BE2C (cell line): ENCODE measurements around the gene NTSR2.
A peak's percentile ranks its signal among the peaks of the same experiment; 100 is the strongest.

Experiments used
- DNase-seq: peaks from one replicate; pipeline ENCODE4 v3.0.0-alpha.2; 2020
- H3K27me3 ChIP-seq: fragments of 250-450 bp; sonication (Bioruptor Pico); 2 replicates; pipeline ENCODE4 v1.5.1; 2020; ENCODE audit warnings: mild to moderate bottlenecking
- H3K36me3 ChIP-seq: fragments of 250-450 bp; sonication (Bioruptor Pico); 2 replicates; pipeline ENCODE4 v1.5.1; 2020; ENCODE audit warnings: mild to moderate bottlenecking
- H3K4me1 ChIP-seq: fragments of 250-450 bp; sonication (Bioruptor Pico); 2 replicates; pipeline ENCODE4 v1.5.1; 2020
- H3K4me3 ChIP-seq: 2 replicates; pipeline ENCODE4 v1.5.1; 2011; ENCODE audit warnings: low read depth, low read length
- H3K9me3 ChIP-seq: fragments of 250-450 bp; sonication (Bioruptor Pico); 2 replicates; pipeline ENCODE4 v1.5.1; 2020
- TF ChIP-seq, protein P1 (sequence below): IDR thresholded peaks from 2 replicates; pipeline ENCODE4 v1.5.1; 2012; ENCODE audit warnings: mild to moderate bottlenecking, low read depth, low read length

NTSR2 gene

DNA sequence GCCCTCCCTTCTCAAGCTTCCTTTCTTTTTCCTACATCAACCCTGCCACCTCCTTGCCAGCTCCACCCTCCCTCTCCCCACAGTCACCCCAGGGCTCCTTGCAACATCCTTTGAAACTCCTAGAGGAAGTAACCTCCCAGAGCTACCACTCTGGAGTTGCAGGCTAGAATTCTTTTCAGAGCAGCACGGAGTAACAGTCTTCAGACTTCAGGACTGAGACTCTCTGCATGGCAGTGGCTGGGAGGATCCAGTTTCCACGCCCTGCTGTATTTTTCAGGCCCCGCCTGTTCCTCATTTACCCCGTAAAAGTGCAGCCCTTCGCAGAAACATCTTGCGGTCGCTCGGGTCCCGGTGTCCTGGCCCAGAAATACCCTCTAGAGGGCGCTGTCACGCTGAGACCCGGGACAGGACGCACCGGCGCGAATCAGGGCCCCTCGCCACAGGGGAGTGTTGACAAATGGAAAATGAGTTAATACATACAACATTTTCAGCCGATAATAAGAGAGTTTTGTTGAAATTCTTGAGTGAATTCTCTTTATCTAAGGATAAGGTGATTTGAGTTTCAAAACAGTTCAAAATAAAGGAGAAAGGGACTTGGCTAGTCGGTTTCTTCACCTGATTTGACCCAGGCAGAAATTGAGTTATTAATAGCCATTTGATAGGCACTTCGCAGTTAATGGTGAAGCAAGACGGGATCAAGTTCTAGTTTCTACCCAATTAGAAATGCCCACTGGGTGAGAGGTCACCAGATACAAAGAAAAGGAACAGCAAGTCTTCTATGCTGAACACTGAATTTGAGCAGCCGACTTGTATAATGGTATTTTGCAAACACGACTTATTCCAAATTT is 18.5 kb upstream of the NTSR2 start:
- H3K27me3 ChIP-seq: no peaks in the 10 kb centered on the region
- peak overlapping the region; percentile 16; the same call in 1 of the 2 replicates for H3K4me3 ChIP-seq
- H3K36me3 ChIP-seq: no peaks in the 10 kb centered on the region
- TF ChIP-seq, protein P1, sequence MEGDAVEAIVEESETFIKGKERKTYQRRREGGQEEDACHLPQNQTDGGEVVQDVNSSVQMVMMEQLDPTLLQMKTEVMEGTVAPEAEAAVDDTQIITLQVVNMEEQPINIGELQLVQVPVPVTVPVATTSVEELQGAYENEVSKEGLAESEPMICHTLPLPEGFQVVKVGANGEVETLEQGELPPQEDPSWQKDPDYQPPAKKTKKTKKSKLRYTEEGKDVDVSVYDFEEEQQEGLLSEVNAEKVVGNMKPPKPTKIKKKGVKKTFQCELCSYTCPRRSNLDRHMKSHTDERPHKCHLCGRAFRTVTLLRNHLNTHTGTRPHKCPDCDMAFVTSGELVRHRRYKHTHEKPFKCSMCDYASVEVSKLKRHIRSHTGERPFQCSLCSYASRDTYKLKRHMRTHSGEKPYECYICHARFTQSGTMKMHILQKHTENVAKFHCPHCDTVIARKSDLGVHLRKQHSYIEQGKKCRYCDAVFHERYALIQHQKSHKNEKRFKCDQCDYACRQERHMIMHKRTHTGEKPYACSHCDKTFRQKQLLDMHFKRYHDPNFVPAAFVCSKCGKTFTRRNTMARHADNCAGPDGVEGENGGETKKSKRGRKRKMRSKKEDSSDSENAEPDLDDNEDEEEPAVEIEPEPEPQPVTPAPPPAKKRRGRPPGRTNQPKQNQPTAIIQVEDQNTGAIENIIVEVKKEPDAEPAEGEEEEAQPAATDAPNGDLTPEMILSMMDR: peak; percentile 90
- DNase-seq: peak; percentile 90
- H3K4me1 ChIP-seq: peaks cover 11% of the 10 kb centered on the region
- H3K9me3 ChIP-seq: no peaks in the 10 kb centered on the region

DNA sequence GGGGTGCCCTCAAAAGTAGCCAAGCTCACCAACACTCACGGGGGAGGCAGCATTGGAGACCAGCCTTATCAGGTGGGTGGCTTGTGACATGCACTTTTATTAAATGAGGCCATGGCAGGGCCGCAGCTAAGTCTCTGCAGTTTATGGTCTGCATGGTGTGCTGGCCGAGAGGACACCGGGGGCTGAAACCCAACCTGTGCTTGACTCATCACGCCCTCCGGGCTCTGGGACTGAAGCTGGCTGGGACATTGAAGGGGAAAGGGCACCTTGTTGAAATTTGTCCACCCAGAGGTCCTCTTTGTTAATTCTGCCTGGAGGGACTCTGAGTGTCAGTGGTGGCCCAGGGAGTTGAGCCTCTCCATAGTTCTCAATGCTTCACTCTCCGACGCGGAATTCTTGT is 17.7 kb upstream of the NTSR2 start:
- peaks cover 5% of the 10 kb centered on the region for H3K4me1 ChIP-seq
- TF ChIP-seq, protein P1: no peak

DNA sequence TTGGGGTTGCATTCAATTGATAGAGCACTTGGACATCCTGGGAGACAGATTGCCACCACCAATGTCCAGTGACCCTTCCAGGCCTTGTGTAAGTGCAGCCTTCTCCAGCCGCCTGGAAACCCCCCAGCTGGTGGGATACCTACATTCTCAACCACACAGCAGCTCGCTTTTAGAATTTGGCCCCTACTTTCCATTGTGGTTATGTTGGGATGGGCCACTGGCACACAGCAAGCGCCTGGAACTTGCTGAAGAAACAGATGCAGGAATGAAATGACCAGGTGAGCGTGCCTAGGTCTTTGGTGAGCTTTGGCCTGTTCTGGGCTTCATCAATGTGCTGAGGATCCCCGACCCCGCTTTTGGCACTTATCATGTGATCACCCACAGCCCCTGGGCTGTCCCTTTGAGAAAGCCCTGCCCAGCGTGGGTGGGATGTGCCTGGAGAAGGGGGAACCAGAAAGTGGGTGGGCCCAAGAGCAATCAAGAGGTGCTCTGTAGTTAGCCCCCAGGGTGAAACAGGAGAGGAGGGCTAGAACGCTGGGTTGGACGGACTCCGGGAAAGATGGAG is 16.0 kb upstream of the NTSR2 start:
- TF ChIP-seq, protein P1: no peak
- DNase-seq: no peak
- Histone ChIP-seq H3K36me3 (no peaks in the 10 kb centered on the region), H3K27me3 (no peaks in the 10 kb centered on the region), H3K4me3 (no peak overlapping the region), H3K9me3 (no peaks in the 10 kb centered on the region), H3K4me1 (peaks cover 3% of the 10 kb centered on the region; the same call in 1 of the 2 replicates)

More for the DNA sequence above, 17.7 kb upstream of the NTSR2 start:
- DNase-seq: no peak
- no peak overlapping the region for H3K4me3 ChIP-seq
- H3K36me3 ChIP-seq: no peaks in the 10 kb centered on the region
- no peaks in the 10 kb centered on the region for H3K9me3 ChIP-seq
- H3K27me3 ChIP-seq: no peaks in the 10 kb centered on the region

DNA sequence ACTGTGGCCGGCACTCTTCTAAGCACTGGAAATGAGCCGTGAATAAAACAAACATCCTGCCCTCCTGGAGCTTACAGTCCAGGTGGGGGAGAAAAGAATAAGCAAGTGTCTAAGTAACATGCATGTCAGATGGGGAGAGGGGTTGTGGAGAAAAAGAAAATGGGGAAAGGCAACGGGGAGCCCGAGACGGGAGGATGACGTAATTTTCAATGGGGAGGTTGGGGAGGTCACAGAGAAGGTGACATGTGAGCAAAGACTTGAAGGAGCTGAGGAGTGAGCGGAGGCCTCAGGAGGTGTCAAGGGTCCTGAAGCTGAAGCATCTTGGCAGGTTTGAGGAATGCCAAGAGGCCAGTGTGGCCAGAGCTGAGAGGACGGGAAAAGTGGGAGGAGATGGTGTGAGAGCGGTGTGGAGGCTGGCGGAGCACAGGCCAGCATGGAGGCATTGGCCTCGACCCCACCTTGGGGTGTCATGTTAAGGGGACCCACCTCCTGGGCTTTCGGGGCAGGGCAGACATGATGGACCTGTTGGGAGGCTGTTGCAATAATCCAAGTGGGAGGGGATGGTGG is 15.0 kb upstream of the NTSR2 start:
- Histone ChIP-seq H3K4me3 (no peak overlapping the region), H3K36me3 (no peaks in the 10 kb centered on the region), H3K9me3 (no peaks in the 10 kb centered on the region), H3K4me1 (peaks cover 3% of the 10 kb centered on the region; the same call in 1 of the 2 replicates), H3K27me3 (no peaks in the 10 kb centered on the region)
- no peak for DNase-seq
- TF ChIP-seq, protein P1: no peak

DNA sequence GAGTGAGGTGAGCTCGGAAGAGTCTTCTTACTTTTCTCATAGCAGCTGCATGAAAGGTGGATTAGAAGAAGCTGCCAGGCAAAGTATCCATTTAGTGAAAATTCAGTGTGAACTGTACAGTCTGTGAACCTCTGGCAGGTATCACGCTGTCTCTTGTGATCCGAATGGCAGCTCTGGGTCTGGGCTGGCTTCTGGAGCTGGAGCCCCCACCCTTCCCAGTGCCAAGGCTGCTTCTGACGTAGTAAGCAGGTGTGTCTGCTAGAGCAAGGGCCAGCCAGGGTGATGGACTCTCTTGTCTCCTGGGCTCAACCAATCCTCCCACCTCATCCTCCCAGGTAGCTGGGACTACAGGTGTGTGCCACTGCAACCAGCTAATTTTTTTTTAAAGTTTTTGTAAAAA is 14.0 kb upstream of the NTSR2 start:
- no peak overlapping the region for H3K4me3 ChIP-seq
- H3K27me3 ChIP-seq: no peaks in the 10 kb centered on the region
- no peak for DNase-seq
- H3K9me3 ChIP-seq: no peaks in the 10 kb centered on the region
- H3K4me1 ChIP-seq: peaks cover 3% of the 10 kb centered on the region; the same call in 1 of the 2 replicates
- H3K36me3 ChIP-seq: no peaks in the 10 kb centered on the region
- TF ChIP-seq, protein P1: no peak

DNA sequence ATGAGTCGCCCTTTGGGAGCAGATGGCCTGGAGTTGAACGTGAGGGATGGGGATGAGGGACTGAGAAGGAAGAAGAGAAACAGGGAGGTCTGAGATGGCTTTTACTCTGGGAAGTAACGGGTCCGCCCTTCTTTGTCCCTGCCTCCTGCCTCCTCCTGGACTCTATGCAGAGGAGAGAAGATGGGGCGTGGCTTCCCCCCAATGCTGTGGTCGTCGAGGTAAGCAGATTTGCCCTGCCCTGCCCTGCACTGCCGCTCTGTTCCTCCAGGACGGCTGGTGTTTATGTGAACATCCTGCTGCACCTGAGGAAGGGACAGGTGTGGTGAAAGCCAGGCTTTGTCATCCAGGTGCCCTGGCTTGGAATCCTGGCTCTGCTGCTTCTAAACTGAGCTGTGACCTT is 13.5 kb upstream of the NTSR2 start:
- Histone ChIP-seq H3K9me3 (no peaks in the 10 kb centered on the region), H3K4me3 (no peak overlapping the region), H3K27me3 (no peaks in the 10 kb centered on the region), H3K36me3 (no peaks in the 10 kb centered on the region), H3K4me1 (no peaks in the 10 kb centered on the region)
- DNase-seq: no peak
- TF ChIP-seq, protein P1: no peak
